Stimulated activated naive CD4-positive, alpha-beta T cell (primary cell): ENCODE results near the gene NTRK3.

ENCODE experiments used
- DNase-seq, 6 experiments: peaks; one replicate each; lab custom pipeline; 2025; lab: John Stamatoyannopoulos, UW

Gene NTRK3

GRCh38 chr15:87941606-87942005 lies 314.9 kb downstream of the NTRK3 start:
- no peak for DNase-seq

- DNase-seq, result no peak
Measured at GRCh38 chr15:87940768-87941167, 315.8 kb downstream of the NTRK3 start.

GRCh38 chr15:87939848-87940457 lies 316.6 kb downstream of the NTRK3 start:
- no peak for DNase-seq

GRCh38 chr15:87938031-87938430 lies 318.5 kb downstream of the NTRK3 start:
- DNase-seq, result no peak

DNA sequence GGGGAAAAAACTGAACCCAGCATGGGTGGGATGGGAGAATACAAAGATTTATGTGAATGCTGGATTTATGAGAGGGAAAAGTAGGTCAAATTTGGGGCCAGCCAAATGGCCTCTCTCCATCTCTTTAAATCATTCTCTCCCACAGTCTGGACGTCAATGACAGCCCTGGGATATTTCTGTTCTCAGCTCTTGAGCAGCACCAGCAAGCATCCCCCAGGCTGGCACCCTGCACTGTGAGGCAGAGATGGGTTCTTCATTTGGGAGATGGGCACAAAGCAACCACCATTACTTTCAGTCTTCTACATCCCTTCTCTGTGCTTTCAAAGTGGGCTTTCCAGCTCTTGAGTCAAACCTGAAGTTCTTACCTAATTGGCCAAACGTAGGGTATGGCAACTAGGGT lies 321.0 kb downstream of the NTRK3 start:
- no peak for DNase-seq

DNA sequence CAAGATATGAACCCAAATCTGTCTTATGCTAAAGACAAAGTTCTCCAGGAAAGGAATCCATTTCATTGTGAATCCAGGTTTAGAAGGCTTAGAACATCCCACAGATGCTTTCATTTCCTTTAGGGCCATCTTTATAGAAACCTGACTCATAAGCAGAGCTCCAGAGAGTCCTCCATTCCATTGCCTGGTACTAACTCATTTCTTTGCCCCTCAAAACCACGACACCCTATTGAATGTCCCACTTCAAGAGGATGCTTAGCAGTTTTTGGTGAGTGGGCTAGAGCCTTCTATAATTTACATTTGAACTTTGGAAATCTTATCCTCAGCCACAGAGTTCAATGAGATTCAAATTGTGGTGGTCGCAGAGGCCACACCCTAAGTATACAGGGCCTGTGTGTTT lies 325.0 kb downstream of the NTRK3 start:
- no peak for DNase-seq

- DNase-seq, result no peak
Measured at GRCh38 chr15:87930457-87930856, 326.1 kb downstream of the NTRK3 start.

DNA sequence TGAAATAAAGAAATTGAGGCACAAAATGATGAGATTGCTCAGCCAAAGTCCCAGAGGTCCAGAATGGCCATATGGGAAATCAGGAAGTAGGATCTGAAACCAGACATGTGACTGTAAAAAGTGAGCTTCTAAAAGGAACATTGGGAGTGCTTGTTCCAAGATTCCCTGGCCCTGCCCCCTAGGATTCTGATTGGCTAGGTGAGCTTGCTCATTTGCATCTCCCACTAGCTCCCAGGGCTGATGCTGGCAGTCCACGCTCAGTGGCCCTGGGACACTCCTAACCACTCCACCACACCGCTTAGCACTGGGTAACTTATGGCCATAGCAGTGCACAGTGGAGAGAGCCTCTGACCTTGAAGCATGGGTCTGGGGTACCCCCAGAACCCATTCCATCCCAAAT lies 326.7 kb downstream of the NTRK3 start:
- DNase-seq, result no peak

- no peak for DNase-seq
Measured at GRCh38 chr15:87924433-87924832, 332.1 kb downstream of the NTRK3 start.

GRCh38 chr15:87919064-87919463 lies 337.5 kb downstream of the NTRK3 start:
- DNase-seq, result no peak

DNA sequence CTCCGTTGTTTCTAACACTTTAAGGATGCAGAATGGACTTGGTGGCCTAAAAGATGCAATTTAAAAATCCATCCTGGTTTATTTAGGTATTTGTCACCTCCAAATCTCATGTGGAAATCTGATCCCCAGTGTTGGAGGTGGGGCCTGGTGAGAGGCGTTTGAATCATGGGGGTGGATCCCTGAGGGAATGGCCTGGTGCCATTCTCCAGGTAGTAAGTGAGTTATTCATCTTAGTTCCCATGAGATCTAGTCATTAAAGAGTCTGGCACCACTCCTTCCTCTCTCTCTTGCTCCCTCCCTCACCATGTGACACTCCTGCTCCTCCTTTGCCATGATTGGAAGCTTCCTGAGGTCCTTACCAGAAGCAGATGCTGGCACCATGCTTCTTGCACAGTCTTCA lies 339.1 kb downstream of the NTRK3 start:
- DNase-seq, result no peak

GRCh38 chr15:87916208-87916607 lies 340.3 kb downstream of the NTRK3 start:
- no peak for DNase-seq

DNA sequence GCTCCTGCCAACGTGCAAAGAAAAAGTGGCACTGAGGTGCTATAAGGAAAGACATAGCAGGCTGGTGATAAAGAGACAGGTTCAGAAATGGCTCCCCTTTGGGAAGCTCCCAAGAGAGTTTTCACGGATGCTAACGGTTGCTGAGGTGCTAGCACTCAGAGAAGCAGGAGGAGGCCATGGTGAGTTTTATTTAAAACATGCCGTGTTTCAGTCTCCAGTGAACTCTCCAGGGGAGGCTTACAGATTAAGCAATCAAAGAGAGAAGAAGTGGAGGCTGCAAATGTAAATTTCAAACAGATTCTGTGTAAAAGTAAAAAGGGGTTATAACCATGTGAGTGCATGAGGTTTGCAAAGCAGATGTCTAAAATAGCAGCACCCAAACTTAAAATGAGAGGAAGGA lies 346.2 kb downstream of the NTRK3 start:
- DNase-seq, result no peak

DNA sequence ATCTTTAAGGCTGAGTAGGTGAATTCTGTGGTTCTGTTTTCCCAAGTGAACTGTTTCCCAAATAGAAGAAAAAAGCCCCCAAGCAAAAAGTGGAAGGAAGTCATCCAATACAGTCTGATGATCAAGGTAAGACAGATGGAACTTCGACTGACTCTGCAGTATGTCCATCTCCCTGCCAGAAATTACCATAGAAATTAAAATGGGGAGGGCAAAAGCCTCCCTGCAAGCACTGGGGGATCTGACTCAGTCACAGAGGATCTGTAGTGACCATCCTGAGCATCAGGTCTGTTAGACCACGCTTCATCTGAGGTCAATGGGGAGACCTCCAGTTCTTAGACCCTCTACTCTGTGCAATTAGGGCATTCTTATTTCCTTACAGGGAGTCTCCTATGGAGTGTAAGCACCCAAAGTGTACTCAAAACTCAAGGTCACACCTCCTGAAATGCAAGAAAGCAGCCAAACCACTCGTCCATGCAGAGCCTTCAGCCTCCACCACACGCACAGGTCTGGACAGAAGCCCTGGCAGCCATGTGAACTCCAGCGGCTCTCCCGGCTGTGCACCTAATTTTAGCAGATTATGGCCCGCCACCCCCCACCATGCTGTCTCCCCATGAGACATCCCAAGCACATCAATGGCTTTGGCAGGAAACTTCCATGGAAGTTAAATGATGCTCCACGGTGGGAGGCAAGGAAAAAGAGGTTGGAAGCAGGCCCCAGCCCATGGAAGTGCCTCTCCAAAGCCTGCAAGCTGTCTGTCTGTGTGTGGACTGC lies 348.7 kb downstream of the NTRK3 start:
- no peak for DNase-seq

DNA sequence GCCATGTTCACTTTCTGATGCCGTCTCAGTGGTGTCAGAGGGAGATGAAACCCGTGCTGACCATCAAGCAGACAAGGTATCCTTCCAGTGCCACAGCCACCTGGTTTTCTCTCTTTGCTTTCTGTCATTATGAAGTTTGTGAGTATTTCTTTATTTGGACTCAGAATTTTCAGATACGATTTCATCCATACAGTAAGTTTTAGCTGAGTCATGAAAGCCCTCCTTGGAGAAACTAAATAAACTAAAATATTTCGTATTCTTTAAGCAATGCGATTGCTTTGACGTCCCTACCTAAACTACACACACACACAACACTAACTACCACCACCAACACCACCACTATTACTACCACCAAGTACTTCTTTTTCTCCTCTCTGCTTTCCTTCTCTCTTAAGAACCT lies 350.1 kb downstream of the NTRK3 start:
- no peak for DNase-seq

- DNase-seq, result no peak
Measured at GRCh38 chr15:87902772-87903426, 353.6 kb downstream of the NTRK3 start.

DNA sequence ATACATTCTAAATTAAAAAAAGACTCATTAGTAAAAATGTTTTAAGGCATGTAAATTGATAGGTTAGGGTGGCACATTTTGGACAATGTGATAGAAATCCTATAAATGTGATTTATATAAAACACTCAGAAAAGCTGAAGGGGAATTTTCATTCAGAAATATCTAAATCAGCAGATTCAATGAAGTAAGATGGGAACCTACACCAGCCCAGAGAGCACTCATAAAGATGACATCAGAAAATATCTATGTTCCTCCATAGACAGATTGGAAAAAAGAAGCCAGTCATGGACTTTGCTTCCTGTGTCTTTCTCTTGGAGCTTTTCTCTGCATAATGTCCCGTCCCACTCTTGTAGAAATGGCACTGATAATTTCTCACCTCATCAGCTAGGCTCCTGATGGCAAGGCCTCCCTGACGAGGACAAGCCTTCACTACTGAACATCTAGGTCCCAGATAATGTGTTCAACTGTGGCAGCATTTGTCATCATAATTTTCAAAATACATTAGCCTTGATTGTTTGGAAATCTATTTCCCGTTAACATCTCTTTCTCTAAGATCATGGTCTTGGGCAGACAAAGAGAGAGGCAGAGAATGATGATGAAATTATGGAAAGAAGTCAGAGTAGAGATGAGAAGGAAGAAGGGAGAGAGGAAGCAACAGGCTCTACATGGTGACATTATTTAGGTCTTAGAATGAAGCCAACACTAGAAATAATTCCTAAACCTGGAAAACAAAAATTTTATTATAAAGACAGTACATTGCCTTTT lies 354.4 kb downstream of the NTRK3 start:
- DNase-seq, result no peak

DNA sequence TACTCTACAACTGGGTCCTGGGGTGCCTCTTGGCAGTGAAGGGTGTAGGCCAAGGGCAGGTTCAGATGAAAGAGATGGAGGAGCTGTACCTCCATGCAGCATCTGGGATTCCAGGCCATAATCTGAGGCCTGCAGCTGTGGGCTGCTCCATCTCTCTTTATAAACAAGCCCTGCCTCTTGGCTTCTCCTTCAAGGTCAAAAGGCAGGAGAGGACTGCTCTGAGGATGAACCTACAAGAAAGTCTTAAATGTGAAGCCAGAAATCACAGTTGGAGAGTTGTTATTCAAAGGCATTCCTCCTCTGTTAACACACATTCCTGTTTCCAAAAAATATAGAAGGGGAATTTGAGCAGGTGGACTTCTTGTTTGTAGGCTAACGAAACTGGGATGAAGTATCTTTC lies 355.5 kb downstream of the NTRK3 start:
- no peak for DNase-seq

- DNase-seq, result no peak
Measured at GRCh38 chr15:87896936-87897335, 359.6 kb downstream of the NTRK3 start.

DNA sequence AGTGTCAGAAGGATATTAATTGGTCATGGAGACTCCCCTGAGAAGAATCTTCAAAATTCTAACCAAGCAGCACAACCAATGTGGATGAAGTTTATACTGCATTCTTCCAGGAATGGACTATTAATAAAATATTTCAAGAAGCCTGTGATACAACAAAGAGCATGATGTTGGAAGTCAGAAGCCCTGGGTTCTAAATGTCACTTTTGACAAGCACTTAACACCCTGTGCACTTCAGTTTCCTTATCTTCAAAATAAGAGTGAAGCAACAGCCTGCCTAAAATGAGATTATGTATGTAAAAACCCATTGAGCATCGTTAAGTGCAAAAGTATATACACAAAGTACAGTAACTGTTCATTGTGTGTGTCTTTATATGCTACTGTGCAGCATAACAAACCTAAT lies 369.4 kb downstream of the NTRK3 start:
- DNase-seq, result no peak

DNA sequence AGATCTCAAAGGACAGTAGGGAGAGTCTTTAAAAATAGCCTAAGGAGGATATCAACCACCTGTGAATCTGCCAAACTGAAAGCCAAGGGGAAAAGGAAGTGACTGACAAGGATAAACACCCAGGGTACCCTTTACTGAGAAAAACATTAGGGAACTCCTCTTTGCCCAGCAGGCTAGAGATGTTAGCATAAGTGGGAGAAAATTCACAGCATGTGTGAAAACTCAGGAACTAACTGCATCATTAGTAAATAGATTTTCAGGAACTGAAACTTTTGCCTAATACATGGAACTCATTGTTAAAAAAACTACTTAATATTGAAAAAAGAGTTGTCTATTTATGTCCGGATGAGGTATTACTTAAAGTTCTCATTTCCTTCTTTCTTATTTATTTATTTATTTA lies 375.5 kb downstream of the NTRK3 start:
- DNase-seq, result no peak

DNA sequence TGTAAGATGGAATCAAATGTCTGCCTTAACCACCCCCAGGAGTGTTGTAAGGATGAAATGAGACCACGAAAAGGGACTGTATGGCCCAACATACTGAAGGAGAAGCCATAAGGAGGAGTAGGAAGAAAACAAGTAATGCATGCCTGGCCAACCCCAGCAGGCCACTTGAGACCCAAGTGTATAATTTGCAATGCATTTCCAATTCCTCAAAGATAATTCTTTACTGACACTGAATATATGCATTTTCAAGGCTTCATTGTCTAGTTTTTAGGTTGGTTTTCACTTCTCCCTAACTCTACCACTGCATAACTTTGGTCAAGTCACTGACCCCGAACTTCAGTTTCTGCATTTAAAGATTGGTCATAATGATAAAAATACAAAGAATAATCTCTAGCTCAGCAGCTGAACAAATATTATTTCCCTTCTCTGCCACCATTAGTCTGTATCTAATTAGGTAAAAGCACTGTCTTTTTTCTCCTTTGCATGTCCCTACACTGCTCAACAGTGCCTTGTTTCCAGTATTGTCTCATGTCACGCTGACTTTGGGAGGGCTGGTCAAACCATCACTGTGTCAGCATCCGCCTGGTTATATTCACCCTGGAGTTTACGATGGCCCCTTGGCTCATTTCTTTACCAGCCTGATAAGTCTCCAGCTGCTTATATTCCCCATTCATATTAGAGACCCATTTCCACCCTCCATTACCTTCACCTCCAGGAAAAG lies 378.6 kb downstream of the NTRK3 start:
- no peak for DNase-seq
